Urinary bladder (tissue), 4 donors: Measurements from ENCODE around the gene HS6ST3. TPM values are rescaled to one million over a fixed set of nuclear protein-coding genes. Genes with fewer than 3 reads are reported as not detected.

ENCODE experiments used
- DNase-seq: peaks from one replicate; pipeline ENCODE4 v3.0.0-alpha.2; 2015; ENCODE audit errors: extremely low spot score
- H3K27ac ChIP-seq: one replicate; pipeline ENCODE4 v1.5.1; 2013; ENCODE audit warnings: low read depth, mild to moderate bottlenecking, moderate library complexity
- H3K36me3 ChIP-seq: one replicate; pipeline ENCODE4 v1.6.1; 2013; ENCODE audit warnings: mild to moderate bottlenecking, moderate library complexity; ENCODE audit not compliant: insufficient read depth
- H3K4me1 ChIP-seq: one replicate; pipeline ENCODE4 v1.6.1; 2013; ENCODE audit warnings: mild to moderate bottlenecking, moderate library complexity; ENCODE audit not compliant: insufficient read depth
- H3K4me3 ChIP-seq: one replicate; pipeline ENCODE4 v1.5.1; 2013; ENCODE audit warnings: low read depth, low read length
- WGBS: extraction: QIAGEN DNeasy Blood & Tissue Kit; methylation state at CpG from one replicate; pipeline ENCODE4 v1.1.7; 2013; 5-methylcytosine and 5-hydroxymethylcytosine counted together
- polyA plus RNA-seq: library from polyadenylated mRNA; stranded (reverse); fragments of 200-250 nt; gene quantifications from one replicate; pipeline ENCODE4 v1.2.3, GENCODE V29; 2013
- total RNA-seq: library from RNA; depleted of rRNA; stranded (reverse); fragments of >200 nt; gene quantifications from one replicate; pipeline ENCODE4 v1.2.3, GENCODE V29; 2014
- donor health status: healthy with polysubstance abuse.
- donor health status: healthy.

HS6ST3 gene
- total and polyA plus RNA-seq, 2 donors = 0.37 to 1.4 TPM

DNA sequence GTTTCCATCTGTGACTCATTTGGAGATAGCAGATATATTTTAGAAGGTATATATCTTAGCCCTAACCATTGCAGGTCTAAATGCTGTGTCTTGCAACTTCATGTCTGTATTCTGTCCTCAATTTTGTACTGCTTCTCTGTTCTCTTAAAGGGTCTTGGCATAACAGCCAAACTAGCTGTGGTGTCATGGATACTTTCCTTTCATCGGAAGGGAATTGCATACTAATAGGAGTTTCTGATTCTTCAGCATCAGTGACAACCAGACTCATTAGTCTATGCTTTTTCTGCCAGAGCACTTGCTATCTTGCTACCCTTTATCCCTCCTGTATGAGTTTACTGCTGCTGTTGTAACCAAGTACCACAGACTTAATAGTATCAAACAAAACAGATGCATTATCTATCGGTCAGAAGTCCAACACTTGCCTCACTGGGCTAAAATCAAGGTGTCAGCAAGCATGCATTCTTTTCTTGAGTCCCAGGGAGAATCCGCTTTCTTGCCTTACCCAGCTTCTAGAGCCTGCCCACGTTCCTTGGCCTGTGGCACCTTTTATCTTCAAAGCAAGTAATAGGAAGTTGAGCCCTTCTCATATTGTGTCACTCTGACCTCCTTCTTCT, 253.1 kb downstream of the HS6ST3 start:
- Histone ChIP-seq H3K4me3 (no peak overlapping the region), H3K36me3 (no peaks in the 10 kb centered on the region), H3K4me1 (no peaks in the 10 kb centered on the region), H3K27ac (no peak overlapping the region)
- no peak for DNase-seq
- 70% methylated on average over 4 of the region's 4 CpGs for WGBS

DNA sequence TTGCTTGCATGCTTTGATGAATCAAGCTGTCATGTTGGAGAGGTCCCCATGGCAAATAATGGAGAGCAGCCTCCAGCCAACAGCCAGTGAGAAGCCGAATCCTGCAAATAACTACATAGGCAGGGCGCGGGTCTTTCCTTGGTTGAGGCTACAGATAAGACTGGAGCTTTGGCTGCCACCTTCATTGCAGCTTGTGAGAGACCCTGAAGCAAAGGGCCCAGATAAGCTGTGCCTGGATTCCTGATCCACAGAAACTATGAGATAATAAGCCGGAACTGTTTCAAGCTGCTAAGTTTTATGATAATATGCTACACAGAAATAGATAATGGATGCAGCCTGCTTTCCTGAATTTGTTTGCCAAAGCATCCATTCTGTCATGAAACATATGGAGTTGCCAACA, 257.0 kb downstream of the HS6ST3 start:
- Histone ChIP-seq H3K4me3 (no peak overlapping the region), H3K27ac (no peak overlapping the region), H3K36me3 (no peaks in the 10 kb centered on the region), H3K4me1 (no peaks in the 10 kb centered on the region)
- no peak for DNase-seq
- 53% methylated on average over 4 of the region's 4 CpGs for WGBS

DNA sequence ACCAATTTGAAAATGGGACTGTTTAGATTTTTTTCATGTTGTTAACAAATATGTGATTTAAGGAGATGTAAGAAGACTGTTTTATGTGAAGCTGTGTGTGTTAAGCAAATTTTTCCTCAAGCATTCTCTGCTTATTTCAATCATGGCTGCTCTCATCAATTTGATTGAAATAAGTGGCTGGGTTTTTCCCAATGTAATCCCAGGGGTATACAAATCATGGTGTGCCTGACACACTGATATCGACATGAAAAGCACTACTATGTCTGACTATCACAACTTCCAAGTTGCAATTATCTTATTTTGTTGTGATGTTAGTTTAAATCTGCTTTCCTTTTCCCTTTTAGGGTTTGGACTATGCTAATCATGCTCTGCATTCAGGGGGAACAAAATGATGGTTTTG, 283.7 kb downstream of the HS6ST3 start:
- DNase-seq = no peak
- H3K36me3 ChIP-seq = no peaks in the 10 kb centered on the region
- no peak overlapping the region for H3K27ac ChIP-seq
- H3K4me1 ChIP-seq = no peaks in the 10 kb centered on the region
- WGBS = 83% methylated on average over 1 of the region's 1 CpG
- H3K4me3 ChIP-seq = no peak overlapping the region

DNA sequence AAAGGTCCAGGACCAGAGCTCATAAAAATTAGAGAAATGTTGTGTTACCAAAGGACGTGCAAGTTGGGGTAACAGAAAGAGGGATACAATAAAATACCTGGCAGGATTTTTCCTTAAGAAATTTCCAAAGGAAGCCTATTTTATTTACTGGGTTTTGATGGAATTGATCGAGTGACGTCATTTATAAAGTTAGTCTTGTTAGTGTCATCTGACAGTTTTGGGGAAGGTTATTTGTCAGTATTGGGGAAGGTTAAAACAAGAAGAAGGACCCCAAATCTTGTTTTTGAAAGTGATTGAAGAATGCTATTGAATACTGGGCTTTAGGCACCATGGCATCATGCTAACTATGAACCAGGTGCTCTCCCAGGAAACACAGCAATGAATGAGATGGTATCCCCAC, 287.9 kb downstream of the HS6ST3 start:
- Histone ChIP-seq H3K4me1 (no peaks in the 10 kb centered on the region), H3K27ac (no peak overlapping the region), H3K36me3 (no peaks in the 10 kb centered on the region), H3K4me3 (no peak overlapping the region)
- DNase-seq = no peak
- WGBS = 84% methylated on average over 3 of the region's 3 CpGs

DNA sequence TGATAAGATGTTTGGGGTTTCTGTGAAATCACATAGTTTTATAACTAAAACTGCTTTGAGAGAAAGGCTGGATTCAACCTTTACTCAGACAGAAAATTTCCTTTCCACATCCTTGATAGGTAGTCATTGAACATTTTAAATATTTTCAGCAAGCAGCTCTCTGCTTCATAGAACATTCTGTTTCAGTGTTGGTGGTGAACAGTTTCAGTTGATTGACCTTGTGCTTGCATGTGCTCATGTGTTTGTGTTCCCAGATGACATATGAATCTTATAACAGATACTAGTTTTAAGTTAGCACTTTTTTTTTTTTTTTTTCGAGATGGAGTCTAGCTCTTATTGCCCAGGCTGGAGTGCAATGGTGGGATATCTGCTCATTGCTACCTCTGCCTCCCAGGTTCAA, 290.1 kb downstream of the HS6ST3 start:
- Histone ChIP-seq H3K4me1 (no peaks in the 10 kb centered on the region), H3K27ac (no peak overlapping the region), H3K36me3 (no peaks in the 10 kb centered on the region), H3K4me3 (no peak overlapping the region)
- 74% methylated on average over 1 of the region's 1 CpG for WGBS
- no peak for DNase-seq

DNA sequence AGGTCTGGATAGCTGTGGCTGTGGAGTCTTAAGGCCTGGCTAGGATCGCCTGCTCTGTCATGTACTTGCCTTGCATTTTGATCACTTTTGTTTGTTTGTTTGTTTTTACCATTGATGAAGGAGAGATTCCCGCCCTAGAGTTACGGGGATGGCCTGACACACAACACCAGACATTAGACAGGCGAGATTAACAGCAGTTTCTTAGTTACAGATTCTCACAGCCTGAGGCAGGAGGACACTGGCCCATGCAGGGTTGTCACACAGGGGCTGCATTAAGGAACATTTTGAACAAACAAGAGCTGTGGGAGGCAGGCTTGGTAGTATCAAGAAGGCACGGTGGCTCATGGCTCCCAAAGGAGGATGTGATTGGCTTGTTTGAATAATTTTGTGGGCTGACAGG, 291.8 kb downstream of the HS6ST3 start:
- no peak overlapping the region for H3K4me3 ChIP-seq
- no peaks in the 10 kb centered on the region for H3K4me1 ChIP-seq
- H3K36me3 ChIP-seq = no peaks in the 10 kb centered on the region
- no peak for DNase-seq
- no peak overlapping the region for H3K27ac ChIP-seq
- WGBS = 67% methylated on average over 5 of the region's 5 CpGs

DNA sequence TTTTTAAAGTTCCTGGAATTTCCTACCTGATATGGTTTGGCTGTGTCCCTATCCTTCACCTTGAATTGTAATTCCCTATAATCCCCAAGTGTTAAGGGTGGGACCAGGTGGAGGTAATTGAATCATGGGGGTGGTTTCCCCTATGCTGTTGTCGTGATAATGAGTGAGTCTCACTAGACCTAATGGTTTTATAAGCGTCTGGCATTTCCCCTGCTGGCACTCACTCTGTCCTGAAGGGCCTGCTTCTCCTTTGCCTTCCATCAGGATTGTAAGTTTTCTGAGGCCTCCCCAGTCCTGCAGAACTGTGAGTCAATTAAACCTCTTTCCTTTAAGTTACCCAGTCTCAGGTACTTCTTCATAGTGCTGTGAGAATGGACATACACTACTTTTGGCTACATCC, 298.7 kb downstream of the HS6ST3 start:
- Histone ChIP-seq H3K4me3 (no peak overlapping the region), H3K36me3 (no peaks in the 10 kb centered on the region), H3K4me1 (no peaks in the 10 kb centered on the region), H3K27ac (no peak overlapping the region)
- no peak for DNase-seq
- WGBS = 39% methylated on average over 2 of the region's 2 CpGs

DNA sequence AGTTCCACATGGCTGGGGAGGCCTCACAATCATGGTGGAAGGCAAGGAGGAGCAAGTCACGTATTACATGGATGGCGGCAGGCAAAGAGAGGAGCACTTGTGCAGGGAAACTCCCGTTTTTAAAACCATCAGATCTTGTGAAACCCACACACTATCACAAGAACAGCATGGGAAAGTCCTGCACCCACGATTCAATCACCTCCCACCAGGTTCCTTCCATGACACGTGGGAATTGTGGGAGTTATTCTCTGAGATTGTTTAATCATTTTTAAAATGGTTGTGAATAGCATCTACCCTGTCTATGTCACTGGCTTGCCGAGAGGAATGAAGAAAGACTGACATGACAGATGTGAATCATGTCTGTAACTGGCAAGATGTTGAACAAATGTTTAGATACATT, 301.7 kb downstream of the HS6ST3 start:
- H3K4me3 ChIP-seq = no peak overlapping the region
- WGBS = 88% methylated on average over 6 of the region's 6 CpGs
- no peaks in the 10 kb centered on the region for H3K36me3 ChIP-seq

DNA sequence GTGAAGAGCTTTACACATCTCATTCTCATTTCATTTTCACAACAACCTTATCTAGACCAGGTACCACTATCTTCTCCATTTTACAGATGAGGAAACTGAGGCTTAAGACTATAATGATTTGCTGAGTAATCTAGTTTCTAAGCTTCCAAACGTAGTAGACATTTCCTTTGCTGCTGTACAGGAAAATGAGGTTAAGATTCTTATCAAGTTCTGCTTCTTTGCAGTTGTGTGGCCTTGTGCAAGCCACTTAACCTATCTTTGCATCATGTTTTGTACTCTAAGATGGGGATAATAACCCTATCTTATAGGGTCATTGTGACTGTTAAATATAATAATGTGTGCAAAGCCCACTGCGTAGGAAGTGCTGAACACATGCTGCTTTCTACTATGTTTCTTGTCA, 307.9 kb downstream of the HS6ST3 start:
- H3K36me3 ChIP-seq = no peaks in the 10 kb centered on the region
- DNase-seq = no peak
- no peak overlapping the region for H3K4me3 ChIP-seq
- H3K27ac ChIP-seq = no peak overlapping the region
- 56% methylated on average over 2 of the region's 2 CpGs for WGBS
- no peaks in the 10 kb centered on the region for H3K4me1 ChIP-seq

More for the DNA sequence above, 301.7 kb downstream of the HS6ST3 start:
- DNase-seq = no peak
- Histone ChIP-seq H3K27ac (no peak overlapping the region), H3K4me1 (no peaks in the 10 kb centered on the region)

DNA sequence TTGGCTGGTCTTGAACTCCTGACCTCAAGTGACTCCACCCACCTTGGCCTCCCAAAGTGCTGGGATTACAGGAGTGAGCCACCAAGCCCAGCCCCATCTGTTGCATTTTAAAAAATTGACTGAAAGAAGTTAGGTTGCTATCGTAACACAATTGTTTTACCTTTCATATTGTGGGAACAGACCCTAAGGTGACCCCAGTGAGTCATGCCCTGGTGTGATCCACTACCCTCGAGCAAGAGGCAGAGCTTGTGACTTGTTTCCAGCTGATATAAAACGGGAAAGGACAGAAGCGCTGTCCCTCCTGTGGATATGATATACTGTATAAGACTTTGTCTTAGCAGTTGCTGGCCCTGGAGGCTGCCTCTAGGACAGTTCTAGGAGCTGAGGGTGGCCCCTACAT, 308.6 kb downstream of the HS6ST3 start:
- H3K27ac ChIP-seq = no peak overlapping the region
- no peak for DNase-seq
- WGBS = 84% methylated on average over 4 of the region's 4 CpGs
- no peaks in the 10 kb centered on the region for H3K36me3 ChIP-seq
- no peaks in the 10 kb centered on the region for H3K4me1 ChIP-seq
- no peak overlapping the region for H3K4me3 ChIP-seq

DNA sequence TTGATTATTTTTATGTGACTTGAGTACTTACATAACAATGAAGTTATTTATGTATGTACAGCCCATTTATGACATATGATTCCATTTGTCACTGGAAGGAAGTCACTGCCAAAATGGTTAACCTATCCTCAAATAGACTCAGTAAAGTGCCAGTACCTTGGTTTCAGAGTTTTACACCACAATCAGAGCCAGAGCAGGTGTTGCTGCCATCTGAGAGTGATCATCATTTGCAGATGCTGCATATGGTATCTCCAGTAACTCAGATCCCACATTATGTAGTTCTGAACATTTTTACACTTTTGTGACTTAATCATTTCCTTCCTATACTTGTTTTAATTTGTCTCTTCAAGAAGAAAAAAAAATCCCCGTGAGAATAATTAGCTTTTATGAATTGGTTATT, 313.3 kb downstream of the HS6ST3 start:
- no peak overlapping the region for H3K4me3 ChIP-seq
- H3K27ac ChIP-seq = no peak overlapping the region
- DNase-seq = no peak
- no peaks in the 10 kb centered on the region for H3K36me3 ChIP-seq
- H3K4me1 ChIP-seq = no peaks in the 10 kb centered on the region
- WGBS = 86% methylated on average over 1 of the region's 1 CpG

DNA sequence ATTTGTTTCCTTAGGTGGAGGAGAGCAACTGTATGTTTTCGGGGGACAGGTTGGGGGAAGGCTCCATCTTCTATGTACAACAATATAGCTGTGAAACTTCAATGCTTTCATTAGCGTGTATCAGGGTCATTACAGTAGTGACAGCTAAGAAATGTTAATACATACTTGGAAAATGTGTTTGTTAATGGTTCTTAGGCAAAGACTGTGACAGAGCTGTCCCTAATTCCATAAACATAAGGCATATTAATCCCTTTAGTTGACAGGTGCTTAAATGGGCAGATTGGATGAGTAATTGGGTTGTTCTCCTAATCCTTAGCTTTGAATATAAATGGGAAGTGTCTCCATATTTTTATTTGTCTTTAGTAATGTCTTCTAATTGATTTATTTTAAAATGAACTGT, 313.7 kb downstream of the HS6ST3 start:
- Histone ChIP-seq H3K4me1 (no peaks in the 10 kb centered on the region), H3K36me3 (no peaks in the 10 kb centered on the region), H3K27ac (no peak overlapping the region), H3K4me3 (no peak overlapping the region)
- no peak for DNase-seq
- 91% methylated on average over 2 of the region's 2 CpGs for WGBS

DNA sequence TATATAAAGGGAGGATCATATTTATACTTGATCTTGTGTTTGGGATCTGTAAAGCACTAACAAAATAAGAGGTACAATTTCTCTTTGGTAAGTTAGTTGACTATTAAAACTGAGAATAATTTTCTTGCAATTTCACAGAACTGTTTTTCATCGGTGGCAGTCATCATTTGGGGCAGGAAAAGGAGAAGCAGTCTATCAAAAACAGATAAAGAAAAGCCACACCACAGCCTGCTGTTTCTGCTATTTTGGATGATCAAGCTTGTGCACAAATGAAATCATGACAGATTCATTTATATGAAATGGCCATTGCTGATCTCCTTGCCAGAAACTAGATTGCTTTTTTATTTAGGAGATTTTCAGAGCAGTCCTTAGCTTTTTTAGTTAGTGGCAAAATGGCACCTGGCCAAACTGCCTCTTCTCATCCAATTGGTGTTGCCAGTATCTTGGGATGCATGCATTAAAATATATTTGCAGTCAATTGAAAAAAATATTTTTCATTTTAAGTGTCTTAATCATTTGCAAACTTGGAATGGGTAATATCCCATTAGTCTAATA, 326.0 kb downstream of the HS6ST3 start:
- 62% methylated on average over 1 of the region's 1 CpG for WGBS
- Histone ChIP-seq H3K4me3 (no peak overlapping the region), H3K27ac (no peak overlapping the region), H3K4me1 (no peaks in the 10 kb centered on the region), H3K36me3 (no peaks in the 10 kb centered on the region)
- DNase-seq = peak; percentile 13

DNA sequence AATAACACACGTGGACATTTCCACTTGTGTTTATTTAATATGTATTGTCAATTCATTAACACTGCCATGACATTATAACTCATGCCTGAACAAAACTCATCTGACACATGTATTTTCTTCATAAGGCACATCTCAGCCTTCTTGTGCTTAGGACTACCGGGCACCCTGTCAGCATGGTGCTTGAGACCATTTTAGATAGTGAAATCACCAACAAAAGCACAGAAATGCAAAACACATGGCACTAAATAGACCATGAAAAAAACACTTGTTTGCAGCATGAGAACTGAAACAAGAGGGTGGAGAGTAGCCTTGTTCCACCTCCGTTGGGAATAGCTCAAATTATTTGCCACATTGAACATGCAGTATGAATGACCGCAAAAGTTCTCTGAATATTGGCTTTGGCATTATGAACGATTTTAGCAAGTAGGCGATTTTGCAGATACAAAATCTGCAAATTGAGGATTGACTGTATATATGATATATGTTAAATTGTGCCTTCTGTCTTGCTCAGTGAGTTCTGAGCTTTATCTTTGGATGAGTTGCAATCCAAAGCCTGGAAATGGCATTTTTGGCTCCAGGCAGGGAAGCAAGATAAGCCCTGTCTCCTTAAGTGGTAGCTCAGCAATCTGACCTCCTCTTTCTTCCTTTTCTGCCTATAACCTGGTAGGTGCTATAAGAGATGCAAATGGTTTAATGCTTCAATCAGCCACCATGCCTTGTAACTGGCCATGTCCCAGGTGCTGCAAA, 328.2 kb downstream of the HS6ST3 start:
- DNase-seq = no peak
- 75% methylated on average over 6 of the region's 6 CpGs for WGBS
- Histone ChIP-seq H3K36me3 (no peaks in the 10 kb centered on the region), H3K27ac (no peak overlapping the region), H3K4me3 (no peak overlapping the region), H3K4me1 (no peaks in the 10 kb centered on the region)
